Central memory CD4-positive, alpha-beta T cell (primary cell): ENCODE results near the gene ALDH3B1.

Experiments used
- DNase-seq: peaks from one replicate; pipeline ENCODE4 v3.0.0; 2022

Gene ALDH3B1

DNA sequence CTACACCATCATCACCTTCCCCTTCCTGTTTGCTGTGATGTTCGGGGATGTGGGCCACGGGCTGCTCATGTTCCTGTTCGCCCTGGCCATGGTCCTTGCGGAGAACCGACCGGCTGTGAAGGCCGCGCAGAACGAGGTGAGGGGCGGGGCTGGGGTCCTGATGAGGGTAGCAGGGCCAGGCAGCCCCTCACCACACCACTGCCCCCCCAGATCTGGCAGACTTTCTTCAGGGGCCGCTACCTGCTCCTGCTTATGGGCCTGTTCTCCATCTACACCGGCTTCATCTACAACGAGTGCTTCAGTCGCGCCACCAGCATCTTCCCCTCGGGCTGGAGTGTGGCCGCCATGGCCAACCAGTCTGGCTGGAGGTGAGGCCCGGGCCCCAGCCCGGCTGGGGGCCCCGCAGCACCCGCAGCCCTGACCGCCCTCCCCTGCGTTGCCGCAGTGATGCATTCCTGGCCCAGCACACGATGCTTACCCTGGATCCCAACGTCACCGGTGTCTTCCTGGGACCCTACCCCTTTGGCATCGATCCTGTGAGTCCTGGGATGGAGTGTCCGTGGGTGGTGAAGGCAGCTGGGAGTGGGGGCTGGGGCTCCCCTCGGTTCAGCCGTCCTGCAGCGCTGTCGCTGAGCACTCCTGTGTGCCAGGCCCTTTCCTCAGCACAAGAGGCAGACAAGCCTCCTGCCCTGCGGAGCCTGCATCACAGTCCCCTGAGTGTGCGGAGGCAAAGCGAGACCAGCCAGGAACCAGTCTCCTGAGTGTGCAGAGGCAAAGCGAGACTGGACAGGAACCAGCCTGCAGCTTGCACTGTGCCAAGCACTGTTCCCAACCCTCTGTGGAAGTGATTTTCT, 37.5 kb downstream of the ALDH3B1 start:
- no peak for DNase-seq

DNA sequence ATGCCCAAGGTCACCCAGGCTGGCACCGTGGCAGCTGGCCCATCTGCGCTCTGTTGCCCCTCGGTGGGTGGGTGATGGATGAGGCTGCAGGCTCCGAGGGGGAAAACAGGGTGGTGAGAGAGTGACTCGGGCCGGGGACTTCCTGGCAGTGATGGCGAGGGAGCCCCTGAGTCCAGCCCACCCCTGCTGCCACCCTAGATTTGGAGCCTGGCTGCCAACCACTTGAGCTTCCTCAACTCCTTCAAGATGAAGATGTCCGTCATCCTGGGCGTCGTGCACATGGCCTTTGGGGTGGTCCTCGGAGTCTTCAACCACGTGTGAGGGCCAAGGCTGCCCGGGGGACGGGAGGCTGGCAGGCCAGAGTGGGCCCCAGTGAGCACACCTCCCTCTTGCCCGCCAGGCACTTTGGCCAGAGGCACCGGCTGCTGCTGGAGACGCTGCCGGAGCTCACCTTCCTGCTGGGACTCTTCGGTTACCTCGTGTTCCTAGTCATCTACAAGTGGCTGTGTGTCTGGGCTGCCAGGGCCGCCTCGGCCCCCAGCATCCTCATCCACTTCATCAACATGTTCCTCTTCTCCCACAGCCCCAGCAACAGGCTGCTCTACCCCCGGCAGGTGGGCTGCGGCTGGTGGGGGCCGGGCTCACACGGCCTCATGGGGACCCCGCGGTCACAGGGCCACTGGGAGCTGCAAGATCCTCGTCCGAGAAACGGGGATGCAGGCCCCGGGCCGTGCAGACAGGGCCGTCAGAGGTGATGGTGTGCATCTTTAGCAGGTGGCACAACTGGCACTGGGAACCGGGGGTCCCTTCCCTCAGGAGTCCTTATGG, 38.8 kb downstream of the ALDH3B1 start:
- no peak for DNase-seq

DNA sequence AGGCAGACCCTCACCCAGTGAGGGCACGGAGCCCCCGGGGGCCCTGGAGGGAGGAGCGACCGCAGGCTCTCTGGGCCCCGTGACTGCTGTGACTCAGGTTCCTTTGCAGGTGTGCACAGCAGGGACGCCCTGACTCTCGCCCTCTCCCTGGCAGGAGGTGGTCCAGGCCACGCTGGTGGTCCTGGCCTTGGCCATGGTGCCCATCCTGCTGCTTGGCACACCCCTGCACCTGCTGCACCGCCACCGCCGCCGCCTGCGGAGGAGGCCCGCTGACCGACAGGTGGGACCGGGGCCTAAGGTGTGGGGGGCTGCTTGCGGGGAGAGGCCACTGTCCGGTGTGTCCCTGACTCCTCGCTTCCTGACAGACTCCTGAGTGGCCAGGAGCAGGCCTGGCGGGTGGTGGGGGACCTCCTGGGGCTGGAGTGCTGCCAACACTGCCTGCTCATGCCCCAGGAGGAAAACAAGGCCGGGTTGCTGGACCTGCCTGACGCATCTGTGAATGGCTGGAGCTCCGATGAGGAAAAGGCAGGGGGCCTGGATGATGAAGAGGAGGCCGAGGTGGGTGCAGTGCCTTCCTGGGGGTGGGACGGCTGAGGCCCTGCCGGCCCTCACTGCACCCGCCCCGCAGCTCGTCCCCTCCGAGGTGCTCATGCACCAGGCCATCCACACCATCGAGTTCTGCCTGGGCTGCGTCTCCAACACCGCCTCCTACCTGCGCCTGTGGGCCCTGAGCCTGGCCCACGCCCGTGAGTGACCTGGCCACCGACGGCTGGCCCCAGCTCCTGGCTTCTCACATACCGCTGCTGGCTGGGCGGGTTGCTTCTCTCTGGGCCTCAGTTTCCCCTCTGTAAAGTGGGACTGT, 39.6 kb downstream of the ALDH3B1 start:
- DNase-seq, result no peak

DNA sequence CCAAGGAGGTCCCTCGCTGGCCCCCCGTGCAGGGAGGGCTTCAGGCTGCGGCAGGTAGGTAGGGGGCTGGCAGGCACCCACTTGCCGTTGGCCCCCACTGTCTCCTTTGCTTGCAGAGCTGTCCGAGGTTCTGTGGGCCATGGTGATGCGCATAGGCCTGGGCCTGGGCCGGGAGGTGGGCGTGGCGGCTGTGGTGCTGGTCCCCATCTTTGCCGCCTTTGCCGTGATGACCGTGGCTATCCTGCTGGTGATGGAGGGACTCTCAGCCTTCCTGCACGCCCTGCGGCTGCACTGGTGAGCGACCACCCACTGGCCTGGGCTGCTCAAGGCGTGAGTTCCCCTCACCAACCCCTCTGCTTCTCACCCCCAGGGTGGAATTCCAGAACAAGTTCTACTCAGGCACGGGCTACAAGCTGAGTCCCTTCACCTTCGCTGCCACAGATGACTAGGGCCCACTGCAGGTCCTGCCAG, 40.3 kb downstream of the ALDH3B1 start:
- no peak for DNase-seq

DNA sequence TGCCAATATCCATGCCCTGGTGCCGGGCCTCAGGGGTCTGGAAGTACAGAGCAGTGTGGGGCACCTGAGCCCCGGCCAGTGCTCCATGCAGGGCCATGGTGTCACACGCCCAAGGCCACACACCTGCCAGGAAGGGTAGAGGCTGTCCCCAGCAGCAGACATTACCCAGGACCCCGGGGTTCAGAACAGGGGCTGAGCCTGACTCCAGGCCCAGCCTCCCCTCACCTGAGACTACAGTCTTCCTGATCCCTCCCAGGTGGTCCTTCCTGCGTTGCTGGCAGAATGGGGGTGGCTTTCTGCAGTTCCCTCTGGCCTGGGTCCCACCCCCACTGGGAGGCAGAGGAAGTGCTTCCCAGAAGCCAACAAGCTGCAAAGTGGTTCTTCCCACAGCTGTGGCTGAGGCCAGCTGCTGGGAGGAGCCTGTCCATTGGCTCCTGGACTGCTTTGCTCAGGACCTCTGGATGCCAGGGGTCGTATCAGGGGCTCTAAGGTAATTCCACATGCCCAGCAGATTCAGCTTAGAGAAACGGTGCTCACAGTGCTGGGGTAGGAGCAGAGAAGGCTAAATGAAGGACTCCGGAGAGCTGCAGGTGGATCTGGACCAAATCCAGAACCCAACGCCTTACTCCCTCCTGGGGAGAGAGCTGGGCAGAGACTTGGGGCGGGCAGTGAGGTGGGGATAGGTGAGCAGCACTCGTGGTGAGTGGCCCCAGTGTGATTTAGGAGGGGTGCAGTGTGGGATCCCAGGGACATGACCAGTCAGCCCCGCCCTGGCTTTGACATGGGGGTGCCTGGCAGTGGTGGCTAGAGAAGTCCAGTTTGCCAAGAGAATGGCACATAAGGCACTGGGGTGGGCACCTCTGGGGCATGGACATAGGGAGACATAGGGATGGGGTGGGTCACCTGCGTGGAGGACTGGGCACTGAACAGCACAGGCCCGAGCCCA, 41.3 kb downstream of the ALDH3B1 start:
- no peak for DNase-seq

DNA sequence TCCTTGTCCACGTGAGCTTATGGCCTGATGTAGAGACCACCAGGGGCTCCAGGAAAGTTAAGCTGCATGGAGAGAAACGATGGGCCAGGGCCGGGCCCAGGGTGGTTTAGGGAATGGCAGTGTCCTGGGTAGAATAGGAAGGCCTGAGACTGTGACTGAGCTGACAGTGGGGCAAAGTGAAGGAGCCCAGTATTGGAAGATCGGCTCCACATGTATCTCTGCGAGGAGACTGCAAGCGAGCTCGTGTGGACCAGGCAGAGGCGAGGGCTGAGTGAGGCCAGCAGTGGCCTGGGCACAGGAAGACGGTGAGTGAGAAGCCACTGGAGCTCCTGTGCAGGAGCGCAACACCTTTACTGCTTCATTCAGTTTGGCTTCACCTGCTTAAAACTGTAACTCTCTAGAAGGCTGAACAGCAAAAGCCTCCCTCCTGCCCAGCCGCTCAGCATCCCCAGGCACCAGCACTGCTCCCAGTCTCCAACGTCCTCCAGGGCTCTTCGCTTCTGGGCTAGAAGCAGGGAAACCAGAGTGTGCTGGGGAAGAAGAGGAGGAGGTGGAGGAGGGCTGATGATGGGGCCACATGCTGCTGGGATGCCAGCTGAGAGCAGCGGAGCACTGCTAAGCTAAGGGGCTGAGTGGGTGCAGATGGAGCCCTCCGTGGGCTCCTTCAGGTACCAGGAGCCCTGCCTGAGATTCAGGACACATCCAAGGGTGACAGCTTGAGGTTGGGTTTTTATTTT, 42.2 kb downstream of the ALDH3B1 start:
- no peak for DNase-seq

DNA sequence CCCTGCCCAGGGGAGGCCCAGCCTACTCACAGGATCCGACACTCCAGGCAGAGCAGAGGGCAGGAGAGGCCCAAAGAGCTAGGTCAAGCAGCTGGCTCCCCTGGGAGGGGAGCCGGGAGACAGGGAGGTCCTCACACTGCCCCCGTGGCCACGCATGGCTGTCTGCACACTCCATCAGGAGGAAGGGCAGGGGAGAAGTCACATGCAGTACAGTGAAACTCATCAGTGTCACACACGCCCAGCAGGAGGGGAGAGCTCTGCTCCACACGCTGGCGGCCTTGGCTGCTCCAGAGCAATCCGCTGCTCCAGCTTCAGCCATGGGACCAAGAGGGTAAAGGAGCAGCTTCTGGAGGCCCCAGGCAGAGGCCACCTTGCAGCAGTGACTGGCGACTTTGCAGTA, 43.0 kb downstream of the ALDH3B1 start:
- DNase-seq, result no peak

DNA sequence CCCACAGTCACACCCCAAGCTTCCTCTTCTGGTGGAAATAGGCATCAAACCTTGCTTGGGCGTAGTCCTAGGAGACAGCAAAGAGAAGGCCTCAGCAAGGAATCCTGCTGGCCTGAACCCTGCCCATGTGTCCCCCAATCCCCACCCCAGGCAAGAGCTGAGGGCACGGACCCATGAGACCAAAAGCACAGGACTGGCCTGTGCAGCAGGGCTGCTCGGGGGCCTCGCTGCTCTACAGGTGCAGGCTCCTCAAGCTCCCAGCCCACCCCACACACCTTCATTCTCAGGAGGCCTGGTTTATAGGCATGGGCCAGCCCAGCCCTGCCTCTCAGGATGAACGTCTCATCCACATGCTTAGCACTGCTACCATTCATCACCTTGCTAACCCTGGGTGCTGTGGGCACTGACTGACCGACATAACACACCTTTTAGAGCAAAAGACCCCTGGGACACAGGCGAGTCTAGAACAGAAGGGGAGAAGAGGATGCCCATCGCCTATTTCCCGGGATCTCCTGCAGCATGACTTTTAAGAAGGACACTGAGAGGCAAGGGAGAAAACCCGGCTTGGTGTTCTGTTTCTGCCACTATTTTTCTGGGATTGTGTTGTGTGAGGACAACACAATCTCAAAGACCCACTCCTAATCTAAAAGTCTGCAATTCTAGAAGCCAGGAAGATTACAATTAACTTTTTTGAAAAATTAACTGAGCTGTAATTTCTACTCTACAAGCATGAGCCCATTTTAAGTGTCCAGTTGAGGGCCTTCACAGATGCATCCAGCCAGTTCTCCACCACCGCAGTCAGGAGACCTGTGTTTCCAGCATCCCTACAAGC, 44.1 kb downstream of the ALDH3B1 start:
- DNase-seq, result no peak

DNA sequence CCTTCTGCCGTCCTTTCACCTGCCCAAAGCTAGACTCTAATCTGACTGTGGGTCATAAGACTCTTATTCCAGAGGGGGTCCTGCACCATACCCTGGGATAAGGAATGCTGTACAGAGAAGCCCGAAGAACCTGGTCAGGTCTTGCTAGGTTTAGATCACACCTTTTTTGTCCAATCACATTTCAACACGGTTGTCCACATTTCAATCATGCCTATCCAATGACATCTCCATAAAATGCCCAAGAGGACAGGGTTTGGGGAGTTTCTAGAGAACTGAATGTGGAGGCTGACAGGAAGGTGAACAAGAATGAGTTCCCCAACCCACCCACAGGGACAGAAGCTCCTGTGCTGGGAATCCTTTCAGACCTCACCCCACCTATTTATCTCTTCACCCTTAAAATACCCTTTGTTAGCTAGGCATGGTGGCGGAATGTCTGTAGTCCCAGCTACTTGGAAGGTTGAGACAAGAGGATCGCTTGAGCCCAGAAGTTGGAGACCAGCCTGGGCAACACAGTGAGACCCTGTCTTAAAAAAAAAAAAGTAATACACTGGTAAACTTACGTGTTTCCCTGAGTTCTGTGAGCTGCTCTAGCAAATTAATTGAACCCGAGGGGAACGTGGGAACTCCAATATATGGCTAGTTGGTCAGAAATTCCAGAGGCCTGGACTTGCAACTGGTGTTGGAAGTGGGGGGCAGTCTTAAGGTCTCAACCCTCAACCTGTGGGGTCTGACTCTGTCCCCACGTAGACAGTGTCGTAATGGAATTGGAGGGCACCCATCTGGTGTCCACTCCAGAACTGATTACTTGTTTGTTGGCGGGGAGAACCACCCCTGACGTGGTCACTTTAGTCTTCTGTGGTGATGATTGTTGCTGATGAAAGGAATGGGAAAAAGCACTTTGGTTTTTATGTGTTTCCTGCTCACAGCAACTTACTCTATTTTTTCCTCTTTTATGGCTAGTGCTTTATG, 46.5 kb downstream of the ALDH3B1 start:
- DNase-seq, result no peak

DNA sequence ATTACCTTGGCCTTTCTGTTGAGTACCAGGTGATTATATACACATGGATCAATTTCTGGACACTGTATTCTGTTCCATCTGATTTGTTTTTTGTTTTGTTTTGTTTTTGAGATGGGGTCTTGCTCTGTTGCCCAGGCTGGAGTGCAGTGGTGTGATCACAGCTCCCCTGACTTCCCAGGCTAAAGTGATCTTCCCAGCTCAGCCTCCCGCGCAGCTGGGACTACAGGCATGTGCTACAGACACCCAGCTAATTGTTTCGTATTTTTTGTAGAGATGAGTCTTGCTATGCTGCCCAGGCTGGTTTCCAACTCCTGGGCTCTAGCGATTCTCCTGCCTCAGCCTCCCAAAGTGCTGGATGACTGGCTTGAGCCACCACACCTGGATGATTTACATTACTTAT, 47.7 kb downstream of the ALDH3B1 start:
- no peak for DNase-seq

DNA sequence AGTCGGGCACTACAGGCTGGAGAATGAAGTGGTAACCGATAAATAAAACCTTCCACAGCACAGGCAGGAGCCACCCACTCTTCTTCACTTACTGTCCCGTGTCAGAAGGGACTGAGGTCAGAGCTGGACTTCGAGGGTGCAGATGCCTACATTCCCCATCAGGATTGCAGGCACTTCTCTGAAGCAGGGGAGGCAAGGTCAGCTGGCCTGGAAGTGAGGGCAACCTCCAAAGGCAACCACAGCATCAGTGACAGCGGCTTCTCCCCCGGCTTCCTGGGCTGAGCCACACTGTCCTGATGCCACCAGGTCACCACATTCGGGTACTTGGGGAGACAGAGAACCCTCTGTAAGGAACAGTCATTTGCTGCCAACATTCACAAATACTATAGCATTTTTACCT, 51.4 kb downstream of the ALDH3B1 start:
- DNase-seq, result no peak

DNA sequence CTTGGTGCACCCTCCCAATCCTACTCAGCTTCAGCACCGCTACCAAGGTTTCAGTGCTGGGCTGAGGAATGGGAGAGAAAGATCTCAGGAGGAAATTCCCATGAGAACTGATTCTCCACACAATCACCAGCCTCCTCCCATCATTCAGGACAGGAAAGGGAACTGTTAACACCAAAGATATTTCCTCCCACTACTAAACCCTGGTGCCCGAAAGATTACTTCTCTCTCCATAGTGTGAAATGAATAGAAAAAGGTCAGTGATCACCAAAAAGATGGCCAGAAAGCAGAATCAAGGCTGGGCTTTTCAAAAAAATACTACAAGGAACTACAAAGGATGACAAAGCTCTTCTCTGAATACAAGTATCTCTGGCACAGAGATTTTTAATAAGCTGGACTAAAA, 54.8 kb downstream of the ALDH3B1 start:
- DNase-seq, result no peak

DNA sequence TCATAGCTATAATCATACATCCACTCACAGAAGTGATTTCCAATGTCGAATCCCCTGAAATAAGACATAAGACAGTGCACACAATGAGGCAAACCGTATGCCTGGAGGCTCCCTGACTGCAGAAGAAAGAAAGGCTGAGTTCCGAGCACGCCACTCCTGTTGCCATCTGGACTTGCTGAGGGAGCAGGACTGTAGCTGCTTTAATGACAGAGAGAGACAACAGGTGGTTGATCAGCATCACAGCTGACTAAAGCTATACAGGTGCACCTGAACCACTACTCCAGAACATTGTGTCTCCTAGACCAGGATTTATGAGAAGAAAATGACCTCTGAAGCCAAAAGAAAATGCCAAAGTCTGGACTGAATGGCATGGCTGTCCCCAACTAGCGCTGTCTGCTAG, 55.7 kb downstream of the ALDH3B1 start:
- DNase-seq, result no peak

DNA sequence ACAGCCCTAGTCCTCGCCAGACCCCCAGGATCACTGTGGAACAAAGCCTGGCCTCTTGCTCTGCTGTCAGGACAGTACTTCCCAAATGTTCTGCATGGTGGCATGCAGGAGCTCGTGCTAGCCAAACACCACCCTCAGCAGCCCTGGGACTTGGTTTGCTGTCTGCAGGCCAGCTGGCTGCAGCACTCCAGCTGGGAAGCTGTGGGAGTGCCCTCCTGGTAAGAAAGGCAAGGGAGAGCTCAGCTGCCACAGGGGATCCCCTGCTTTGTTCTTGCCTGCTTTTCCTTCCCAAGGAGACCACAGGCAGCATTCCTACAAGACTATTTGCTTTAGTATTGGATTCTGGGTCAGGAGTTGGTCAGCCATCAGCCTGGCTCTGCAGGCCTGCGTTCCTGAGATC, 56.6 kb downstream of the ALDH3B1 start:
- no peak for DNase-seq

DNA sequence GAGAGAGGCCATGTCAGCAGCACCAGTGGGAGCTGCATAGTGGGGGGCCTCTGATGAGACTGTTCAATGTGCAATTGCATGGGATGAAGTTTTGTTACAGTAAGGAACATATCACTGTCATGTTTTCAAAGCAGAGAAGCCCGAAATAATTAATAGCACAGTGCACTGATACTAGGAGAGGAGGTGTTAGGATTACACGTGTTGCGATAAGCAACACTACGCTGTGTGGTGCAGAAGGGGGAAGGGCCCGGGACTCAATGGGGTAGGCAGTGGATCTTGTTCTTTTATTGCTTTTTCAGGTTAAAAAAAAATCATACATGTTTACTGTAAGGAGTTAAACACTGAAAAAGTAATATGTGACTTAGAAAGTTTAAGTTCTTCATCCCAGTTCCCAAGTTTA, 57.9 kb downstream of the ALDH3B1 start:
- no peak for DNase-seq

DNA sequence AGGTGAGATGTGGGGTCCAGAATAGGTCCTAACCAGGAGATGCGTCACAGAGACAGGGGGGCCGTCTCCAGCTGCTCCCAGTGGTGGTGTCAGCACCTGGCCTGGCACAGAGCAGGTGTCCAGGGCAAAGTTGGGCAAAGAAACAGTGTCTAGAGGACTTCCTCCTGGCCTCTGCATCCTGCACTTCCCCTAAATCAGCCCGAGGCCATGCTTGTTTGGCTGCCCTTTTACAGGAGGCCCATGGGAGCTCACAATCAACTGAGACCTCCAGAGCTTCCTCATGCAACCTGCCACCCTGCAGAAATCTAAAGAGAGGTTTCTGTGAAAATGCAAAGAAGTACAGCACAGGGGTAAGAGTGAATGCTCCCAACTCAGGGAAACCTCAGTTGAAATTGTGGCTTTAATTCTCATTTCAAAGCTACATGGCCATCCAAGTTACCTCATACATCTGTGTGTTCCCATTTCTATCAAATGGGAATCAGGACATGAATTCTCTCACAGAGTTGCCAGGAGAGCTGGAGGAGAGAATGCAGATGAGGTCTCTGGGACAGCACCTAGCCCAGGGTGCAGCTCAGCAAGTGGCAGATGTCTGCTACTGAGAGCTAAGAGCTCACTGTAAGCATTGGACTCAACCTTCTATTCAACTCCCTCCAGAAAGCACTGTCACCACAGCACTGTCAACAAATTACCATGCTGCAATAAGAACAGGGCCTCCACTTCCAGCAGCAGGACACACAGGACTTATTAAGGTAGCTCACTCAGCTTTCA, 61.3 kb downstream of the ALDH3B1 start:
- DNase-seq, result no peak

DNA sequence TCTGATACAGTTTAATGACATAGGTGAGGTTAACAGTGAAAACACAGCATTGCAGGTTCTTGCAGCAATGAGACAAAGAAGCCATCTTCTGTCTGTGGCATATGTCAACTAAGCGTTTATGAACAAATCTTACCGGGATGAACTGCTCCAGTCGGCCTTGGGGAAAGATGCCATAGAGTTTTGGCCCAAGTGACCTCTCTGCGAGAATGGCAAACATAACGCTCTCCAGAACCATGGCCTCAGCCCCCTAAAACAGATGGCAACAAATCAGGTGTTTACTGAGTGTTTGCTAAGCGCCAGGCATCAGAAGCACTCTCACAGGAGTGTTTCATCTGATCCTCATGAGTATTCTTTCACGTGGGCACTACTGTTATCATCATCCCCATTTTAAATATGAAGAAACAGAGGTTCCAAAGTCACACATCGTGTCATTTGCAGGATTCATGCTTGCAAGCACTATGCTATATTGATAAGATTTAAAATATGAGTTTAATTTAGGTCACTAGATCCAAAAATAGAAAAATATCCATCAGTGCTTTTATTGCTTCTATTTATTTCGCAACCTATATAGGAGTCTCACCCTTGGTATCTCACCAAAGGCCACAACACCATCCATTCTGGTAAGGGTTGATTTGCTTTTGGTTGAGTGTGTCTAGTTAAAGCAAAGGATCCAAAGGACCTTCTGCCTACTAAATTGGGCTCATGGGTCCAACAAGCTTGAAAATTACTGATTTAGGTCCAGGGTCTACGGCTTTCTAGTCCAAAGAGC, 64.6 kb downstream of the ALDH3B1 start:
- no peak for DNase-seq
